GM23338 (cell line): Measurements from ENCODE around the gene ST7L.

Source experiments
- EZH2 ChIP-seq: fragments of 200-600 bp; sonication (generic); IDR thresholded peaks from one replicate; pipeline ENCODE4 v1.8.0; 2017; ENCODE audit warnings: antibody characterized with exemption, mild to moderate bottlenecking, low read depth; ENCODE audit not compliant: unreplicated experiment
- EZH2phosphoT487 ChIP-seq: fragments of 200-600 bp; sonication (generic); IDR thresholded peaks from one replicate; pipeline ENCODE4 v1.8.1; 2018; ENCODE audit warnings: antibody characterized with exemption; ENCODE audit not compliant: unreplicated experiment
- JUNB ChIP-seq: IDR thresholded peaks from one replicate; pipeline ENCODE4 v1.6.1; 2016; ENCODE audit warnings: antibody characterized with exemption; ENCODE audit not compliant: unreplicated experiment
- POLR2AphosphoS5 ChIP-seq: IDR thresholded peaks from 2 replicates; pipeline ENCODE4 v1.6.1; 2016; ENCODE audit warnings: antibody characterized with exemption, low read depth
- TF ChIP-seq, protein P1 (sequence below), 2 experiments: fragments of 200-600 bp in 1 of 2; sonication (generic) in 1 of 2; conservative IDR thresholded peaks; 2 replicates each; pipeline versions ENCODE4 v1.5.1 to v1.6.1; 2016 to 2017; ENCODE audit warnings: antibody characterized with exemption in 2 of 2, low read depth in 2 of 2, mild to moderate bottlenecking in 2 of 2, moderate library complexity in 1 of 2

DNA sequence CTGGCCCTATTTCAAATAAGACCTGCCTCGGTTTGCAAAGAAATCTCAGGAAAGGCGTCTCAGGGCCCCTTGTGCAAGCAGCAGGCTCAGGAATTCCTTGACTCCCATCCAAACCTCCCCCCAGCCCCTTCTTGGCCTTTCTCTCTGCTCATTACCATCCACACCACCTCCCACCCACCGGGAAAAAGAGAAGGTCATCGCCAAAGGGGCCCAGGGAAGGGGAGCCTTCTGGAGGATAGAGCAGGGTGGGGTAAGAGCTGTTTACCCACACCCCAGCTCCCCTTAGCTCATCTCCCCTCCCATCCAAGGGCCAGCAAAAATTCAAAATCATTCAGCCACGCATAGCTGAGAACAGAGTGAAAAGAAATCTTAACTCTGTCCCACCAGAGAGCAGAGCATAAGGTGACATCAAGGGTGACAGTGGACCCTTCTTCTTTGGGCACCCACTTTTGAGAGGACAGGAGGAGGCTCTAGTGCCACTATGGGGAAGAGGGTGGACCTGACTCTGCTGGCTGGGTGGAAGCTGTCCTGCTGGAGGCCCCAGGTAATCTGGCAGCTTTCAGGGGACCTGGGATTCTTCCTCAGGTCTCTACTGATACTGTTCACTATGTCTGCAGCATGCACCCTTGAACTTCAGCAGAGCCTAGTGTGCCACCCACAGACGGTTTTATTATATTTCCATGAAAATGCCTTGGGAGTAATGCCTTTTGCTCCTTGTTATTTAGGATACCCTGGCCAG is 114.1 kb downstream of the ST7L start:
- no peak for TF ChIP-seq EZH2
- TF ChIP-seq, protein P1, sequence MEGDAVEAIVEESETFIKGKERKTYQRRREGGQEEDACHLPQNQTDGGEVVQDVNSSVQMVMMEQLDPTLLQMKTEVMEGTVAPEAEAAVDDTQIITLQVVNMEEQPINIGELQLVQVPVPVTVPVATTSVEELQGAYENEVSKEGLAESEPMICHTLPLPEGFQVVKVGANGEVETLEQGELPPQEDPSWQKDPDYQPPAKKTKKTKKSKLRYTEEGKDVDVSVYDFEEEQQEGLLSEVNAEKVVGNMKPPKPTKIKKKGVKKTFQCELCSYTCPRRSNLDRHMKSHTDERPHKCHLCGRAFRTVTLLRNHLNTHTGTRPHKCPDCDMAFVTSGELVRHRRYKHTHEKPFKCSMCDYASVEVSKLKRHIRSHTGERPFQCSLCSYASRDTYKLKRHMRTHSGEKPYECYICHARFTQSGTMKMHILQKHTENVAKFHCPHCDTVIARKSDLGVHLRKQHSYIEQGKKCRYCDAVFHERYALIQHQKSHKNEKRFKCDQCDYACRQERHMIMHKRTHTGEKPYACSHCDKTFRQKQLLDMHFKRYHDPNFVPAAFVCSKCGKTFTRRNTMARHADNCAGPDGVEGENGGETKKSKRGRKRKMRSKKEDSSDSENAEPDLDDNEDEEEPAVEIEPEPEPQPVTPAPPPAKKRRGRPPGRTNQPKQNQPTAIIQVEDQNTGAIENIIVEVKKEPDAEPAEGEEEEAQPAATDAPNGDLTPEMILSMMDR (conservative IDR thresholded peaks at IDR 0.05; ENCODE audit: low read depth in 2 of 2), result no peak
- no peak for TF ChIP-seq JUNB
- no peak for TF ChIP-seq POLR2AphosphoS5
- no peak for TF ChIP-seq EZH2phosphoT487
